GM23338 (cell line): Measurements from ENCODE around the gene EPHB1. TPM values are rescaled to one million over a fixed set of nuclear protein-coding genes. Genes with fewer than 3 reads are reported as not detected.

Experiments
- ATAC-seq: fragments of 200-7000 bp; cut with Tn5 transposase; 3 replicates; pipeline ENCODE4 v1.9.1; 2020
- DNase-seq: peaks from one replicate; pipeline ENCODE4 v3.0.0-alpha.2; 2015; ENCODE audit warnings: low spot score
- H2AFZ ChIP-seq: fragments of 200-600 bp; sonication (generic); 2 replicates; pipeline ENCODE4 v1.8.0; 2016; ENCODE audit warnings: antibody characterized with exemption, mild to moderate bottlenecking, moderate library complexity
- H3F3A ChIP-seq: fragments of 200-600 bp; sonication (generic); replicated peaks from 2 replicates; pipeline ENCODE4 v1.8.0; 2017; ENCODE audit warnings: antibody characterized with exemption, mixed run types, low read depth
- H3K27ac ChIP-seq: fragments of 200-600 bp; sonication (generic); 2 replicates; pipeline ENCODE4 v1.6.1; 2016; ENCODE audit warnings: low read depth
- H3K27me3 ChIP-seq: fragments of 200-600 bp; sonication (generic); 2 replicates; pipeline ENCODE4 v1.8.0; 2016; ENCODE audit warnings: mild to moderate bottlenecking, mixed run types, moderate library complexity; ENCODE audit not compliant: insufficient read depth
- H3K36me3 ChIP-seq: fragments of 200-600 bp; sonication (generic); 2 replicates; pipeline ENCODE4 v1.8.0; 2016; ENCODE audit warnings: mild to moderate bottlenecking; ENCODE audit not compliant: insufficient read depth
- H3K4me1 ChIP-seq: fragments of 200-600 bp; sonication (generic); 2 replicates; pipeline ENCODE4 v1.8.0; 2016; ENCODE audit warnings: mild to moderate bottlenecking, moderate library complexity; ENCODE audit not compliant: insufficient read depth
- H3K4me2 ChIP-seq: fragments of 200-600 bp; sonication (generic); 2 replicates; pipeline ENCODE4 v1.7.1; 2017; ENCODE audit warnings: mixed run types
- H3K4me3 ChIP-seq: fragments of 200-600 bp; sonication (generic); 2 replicates; pipeline ENCODE4 v1.6.1; 2016; ENCODE audit warnings: mixed run types
- H3K79me2 ChIP-seq: fragments of 200-600 bp; sonication (generic); replicated peaks from 2 replicates; pipeline ENCODE4 v1.8.0; 2017; ENCODE audit warnings: mild to moderate bottlenecking; ENCODE audit not compliant: insufficient read depth
- H3K9me2 ChIP-seq: fragments of 200-600 bp; sonication (generic); 2 replicates; pipeline ENCODE4 v1.8.0; 2017; ENCODE audit not compliant: insufficient read depth
- H4K20me1 ChIP-seq: fragments of 200-600 bp; sonication (generic); replicated peaks from 2 replicates; pipeline ENCODE4 v1.8.0; 2017; ENCODE audit warnings: mild to moderate bottlenecking; ENCODE audit not compliant: insufficient read depth
- H3K27ac Mint-ChIP-seq: 2 replicates; pipeline ENCODE4 v1.8.0; 2020; ENCODE audit warnings: inconsistent platforms, mild to moderate bottlenecking, moderate library complexity, mixed read lengths
- H3K27me3 Mint-ChIP-seq: 3 replicates; pipeline ENCODE4 v1.8.0; 2022; ENCODE audit warnings: low read depth, mild to moderate bottlenecking, moderate library complexity, mixed read lengths, inconsistent platforms; ENCODE audit not compliant: insufficient read depth, poor library complexity
- H3K36me3 Mint-ChIP-seq: 3 replicates; pipeline ENCODE4 v1.8.0; 2021; ENCODE audit warnings: low read depth, mild to moderate bottlenecking, inconsistent platforms, moderate library complexity, mixed read lengths
- H3K4me1 Mint-ChIP-seq: 3 replicates; pipeline ENCODE4 v1.8.0; 2020; ENCODE audit warnings: mild to moderate bottlenecking, inconsistent platforms, mixed read lengths
- H3K4me3 Mint-ChIP-seq: 3 replicates; pipeline ENCODE4 v1.8.0; 2021; ENCODE audit warnings: moderate library complexity, mild to moderate bottlenecking, inconsistent platforms, mixed read lengths
- H3K9me3 Mint-ChIP-seq: 3 replicates; pipeline ENCODE4 v1.8.0; 2020; ENCODE audit warnings: moderate library complexity, mild to moderate bottlenecking, inconsistent platforms, mixed read lengths
- CREB1 ChIP-seq: fragments of 250-450 bp; sonication (Bioruptor Pico); IDR thresholded peaks from 2 replicates; pipeline ENCODE4 v1.5.0; 2020; ENCODE audit warnings: low read depth, mild to moderate bottlenecking, moderate library complexity
- ETS1 ChIP-seq: IDR thresholded peaks from 2 replicates; pipeline ENCODE4 v1.6.1; 2016; ENCODE audit warnings: antibody characterized with exemption
- EZH2phosphoT487 ChIP-seq: fragments of 200-600 bp; sonication (generic); IDR thresholded peaks from one replicate; pipeline ENCODE4 v1.8.1; 2018; ENCODE audit warnings: antibody characterized with exemption; ENCODE audit not compliant: unreplicated experiment
- JUNB ChIP-seq: IDR thresholded peaks from one replicate; pipeline ENCODE4 v1.6.1; 2016; ENCODE audit warnings: antibody characterized with exemption; ENCODE audit not compliant: unreplicated experiment
- POLR2AphosphoS5 ChIP-seq: IDR thresholded peaks from 2 replicates; pipeline ENCODE4 v1.6.1; 2016; ENCODE audit warnings: antibody characterized with exemption, low read depth
- STAT1 ChIP-seq: IDR thresholded peaks from one replicate; pipeline ENCODE4 v1.6.1; 2016; ENCODE audit warnings: antibody characterized with exemption; ENCODE audit not compliant: unreplicated experiment
- polyA plus RNA-seq: library from polyadenylated mRNA; unstranded; fragments of >200 nt; fragmentation: Nextera tagmentation; extraction: Ambion mirVana; gene quantifications from 2 replicates; pipeline ENCODE4 v1.2.1, GENCODE V29; 2016
- total RNA-seq: library from RNA; depleted of rRNA; stranded (reverse); fragments of >200 nt; shearing (Covaris generic); gene quantifications from 2 replicates; pipeline ENCODE4 v1.2.3, GENCODE V29; 2014
- TF ChIP-seq, protein P1 (sequence below): fragments of 250-450 bp; sonication (Bioruptor Pico); IDR thresholded peaks from 2 replicates; pipeline ENCODE4 v1.5.0; 2020; ENCODE audit warnings: mild to moderate bottlenecking, moderate library complexity
- TF ChIP-seq, protein P2 (sequence below), 2 experiments: fragments of 200-600 bp in 1 of 2; sonication (generic) in 1 of 2; conservative IDR thresholded peaks; 2 replicates each; pipeline versions ENCODE4 v1.5.1 to v1.6.1; 2016 to 2017; ENCODE audit warnings: antibody characterized with exemption in 2 of 2, low read depth in 2 of 2, mild to moderate bottlenecking in 2 of 2, moderate library complexity in 1 of 2

The EPHB1 gene
- total and polyA plus RNA-seq, 2 experiments from 2014 or later: 2.7 to 5.2 TPM

GRCh38 chr3:134808835-134809234 is 13.8 kb downstream of the EPHB1 start:
- H3K4me3 ChIP-seq: no peak overlapping the region
- H4K20me1 ChIP-seq: no peaks in the 10 kb centered on the region
- no peak overlapping the region for H2AFZ ChIP-seq
- H3K9me2 ChIP-seq: peaks cover 5% of the 10 kb centered on the region; the same call in 1 of the 2 replicates
- ATAC-seq: no peak
- no peak overlapping the region for H3K4me2 ChIP-seq
- no peaks in the 10 kb centered on the region for H3K36me3 ChIP-seq
- no peaks in the 10 kb centered on the region for H3K36me3 Mint-ChIP-seq
- no peaks in the 10 kb centered on the region for H3F3A ChIP-seq
- H3K27ac ChIP-seq: no peak overlapping the region
- H3K79me2 ChIP-seq: no peaks in the 10 kb centered on the region
- H3K4me3 Mint-ChIP-seq: no peak overlapping the region
- H3K9me3 Mint-ChIP-seq: no peaks in the 10 kb centered on the region
- H3K27ac Mint-ChIP-seq: no peak overlapping the region
- TF ChIP-seq STAT1 (no peak), EZH2phosphoT487 (no peak), POLR2AphosphoS5 (no peak)
- TF ChIP-seq, protein P1, sequence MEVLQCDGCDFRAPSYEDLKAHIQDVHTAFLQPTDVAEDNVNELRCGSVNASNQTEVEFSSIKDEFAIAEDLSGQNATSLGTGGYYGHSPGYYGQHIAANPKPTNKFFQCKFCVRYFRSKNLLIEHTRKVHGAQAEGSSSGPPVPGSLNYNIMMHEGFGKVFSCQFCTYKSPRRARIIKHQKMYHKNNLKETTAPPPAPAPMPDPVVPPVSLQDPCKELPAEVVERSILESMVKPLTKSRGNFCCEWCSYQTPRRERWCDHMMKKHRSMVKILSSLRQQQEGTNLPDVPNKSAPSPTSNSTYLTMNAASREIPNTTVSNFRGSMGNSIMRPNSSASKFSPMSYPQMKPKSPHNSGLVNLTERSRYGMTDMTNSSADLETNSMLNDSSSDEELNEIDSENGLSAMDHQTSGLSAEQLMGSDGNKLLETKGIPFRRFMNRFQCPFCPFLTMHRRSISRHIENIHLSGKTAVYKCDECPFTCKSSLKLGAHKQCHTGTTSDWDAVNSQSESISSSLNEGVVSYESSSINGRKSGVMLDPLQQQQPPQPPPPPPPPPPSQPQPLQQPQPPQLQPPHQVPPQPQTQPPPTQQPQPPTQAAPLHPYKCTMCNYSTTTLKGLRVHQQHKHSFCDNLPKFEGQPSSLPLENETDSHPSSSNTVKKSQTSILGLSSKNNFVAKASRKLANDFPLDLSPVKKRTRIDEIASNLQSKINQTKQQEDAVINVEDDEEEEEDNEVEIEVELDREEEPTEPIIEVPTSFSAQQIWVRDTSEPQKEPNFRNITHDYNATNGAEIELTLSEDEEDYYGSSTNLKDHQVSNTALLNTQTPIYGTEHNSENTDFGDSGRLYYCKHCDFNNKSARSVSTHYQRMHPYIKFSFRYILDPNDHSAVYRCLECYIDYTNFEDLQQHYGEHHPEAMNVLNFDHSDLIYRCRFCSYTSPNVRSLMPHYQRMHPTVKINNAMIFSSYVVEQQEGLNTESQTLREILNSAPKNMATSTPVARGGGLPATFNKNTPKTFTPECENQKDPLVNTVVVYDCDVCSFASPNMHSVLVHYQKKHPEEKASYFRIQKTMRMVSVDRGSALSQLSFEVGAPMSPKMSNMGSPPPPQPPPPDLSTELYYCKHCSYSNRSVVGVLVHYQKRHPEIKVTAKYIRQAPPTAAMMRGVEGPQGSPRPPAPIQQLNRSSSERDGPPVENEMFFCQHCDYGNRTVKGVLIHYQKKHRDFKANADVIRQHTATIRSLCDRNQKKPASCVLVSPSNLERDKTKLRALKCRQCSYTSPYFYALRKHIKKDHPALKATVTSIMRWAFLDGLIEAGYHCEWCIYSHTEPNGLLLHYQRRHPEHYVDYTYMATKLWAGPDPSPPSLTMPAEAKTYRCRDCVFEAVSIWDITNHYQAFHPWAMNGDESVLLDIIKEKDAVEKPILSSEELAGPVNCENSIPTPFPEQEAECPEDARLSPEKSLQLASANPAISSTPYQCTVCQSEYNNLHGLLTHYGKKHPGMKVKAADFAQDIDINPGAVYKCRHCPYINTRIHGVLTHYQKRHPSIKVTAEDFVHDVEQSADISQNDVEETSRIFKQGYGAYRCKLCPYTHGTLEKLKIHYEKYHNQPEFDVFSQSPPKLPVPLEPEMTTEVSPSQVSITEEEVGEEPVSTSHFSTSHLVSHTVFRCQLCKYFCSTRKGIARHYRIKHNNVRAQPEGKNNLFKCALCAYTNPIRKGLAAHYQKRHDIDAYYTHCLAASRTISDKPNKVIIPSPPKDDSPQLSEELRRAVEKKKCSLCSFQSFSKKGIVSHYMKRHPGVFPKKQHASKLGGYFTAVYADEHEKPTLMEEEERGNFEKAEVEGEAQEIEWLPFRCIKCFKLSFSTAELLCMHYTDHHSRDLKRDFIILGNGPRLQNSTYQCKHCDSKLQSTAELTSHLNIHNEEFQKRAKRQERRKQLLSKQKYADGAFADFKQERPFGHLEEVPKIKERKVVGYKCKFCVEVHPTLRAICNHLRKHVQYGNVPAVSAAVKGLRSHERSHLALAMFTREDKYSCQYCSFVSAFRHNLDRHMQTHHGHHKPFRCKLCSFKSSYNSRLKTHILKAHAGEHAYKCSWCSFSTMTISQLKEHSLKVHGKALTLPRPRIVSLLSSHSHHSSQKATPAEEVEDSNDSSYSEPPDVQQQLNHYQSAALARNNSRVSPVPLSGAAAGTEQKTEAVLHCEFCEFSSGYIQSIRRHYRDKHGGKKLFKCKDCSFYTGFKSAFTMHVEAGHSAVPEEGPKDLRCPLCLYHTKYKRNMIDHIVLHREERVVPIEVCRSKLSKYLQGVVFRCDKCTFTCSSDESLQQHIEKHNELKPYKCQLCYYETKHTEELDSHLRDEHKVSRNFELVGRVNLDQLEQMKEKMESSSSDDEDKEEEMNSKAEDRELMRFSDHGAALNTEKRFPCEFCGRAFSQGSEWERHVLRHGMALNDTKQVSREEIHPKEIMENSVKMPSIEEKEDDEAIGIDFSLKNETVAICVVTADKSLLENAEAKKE: no peak
- H3K4me1 ChIP-seq: peaks cover 22% of the 10 kb centered on the region
- peaks cover 64% of the 10 kb centered on the region for H3K4me1 Mint-ChIP-seq
- H3K27me3 ChIP-seq: no peaks in the 10 kb centered on the region
- DNase-seq: no peak
- H3K27me3 Mint-ChIP-seq: peaks cover 14% of the 10 kb centered on the region

GRCh38 chr3:134809427-134810051 is 14.5 kb downstream of the EPHB1 start:
- H3K4me3 Mint-ChIP-seq: no peak overlapping the region; the same call in 2 of the 3 replicates
- peak overlapping the region; percentile 60; the same call in 1 of the 2 replicates for H3K27ac Mint-ChIP-seq
- H3K4me3 ChIP-seq: peak overlapping the region; percentile 21; the same call in 1 of the 2 replicates
- H3K36me3 ChIP-seq: no peaks in the 10 kb centered on the region
- no peaks in the 10 kb centered on the region for H4K20me1 ChIP-seq
- peak overlapping the region; percentile 42 for H3K4me2 ChIP-seq
- H2AFZ ChIP-seq: no peak overlapping the region
- no peaks in the 10 kb centered on the region for H3K27me3 ChIP-seq
- no peaks in the 10 kb centered on the region for H3K9me3 Mint-ChIP-seq
- H3K36me3 Mint-ChIP-seq: no peaks in the 10 kb centered on the region
- H3K79me2 ChIP-seq: no peaks in the 10 kb centered on the region
- H3F3A ChIP-seq: no peaks in the 10 kb centered on the region
- peaks cover 5% of the 10 kb centered on the region; the same call in 1 of the 2 replicates for H3K9me2 ChIP-seq
- peak overlapping the region; percentile 70 for H3K27ac ChIP-seq
- peaks cover 14% of the 10 kb centered on the region for H3K27me3 Mint-ChIP-seq
- ATAC-seq: peak; percentile 68
- peaks cover 63% of the 10 kb centered on the region for H3K4me1 Mint-ChIP-seq
- peak; percentile 72 for DNase-seq
- H3K4me1 ChIP-seq: peaks cover 22% of the 10 kb centered on the region
- TF ChIP-seq CREB1 (CRISPR knock-in tag): no peak
- TF ChIP-seq POLR2AphosphoS5: no peak
- TF ChIP-seq ETS1: no peak
- TF ChIP-seq JUNB: no peak
- TF ChIP-seq, protein P2, sequence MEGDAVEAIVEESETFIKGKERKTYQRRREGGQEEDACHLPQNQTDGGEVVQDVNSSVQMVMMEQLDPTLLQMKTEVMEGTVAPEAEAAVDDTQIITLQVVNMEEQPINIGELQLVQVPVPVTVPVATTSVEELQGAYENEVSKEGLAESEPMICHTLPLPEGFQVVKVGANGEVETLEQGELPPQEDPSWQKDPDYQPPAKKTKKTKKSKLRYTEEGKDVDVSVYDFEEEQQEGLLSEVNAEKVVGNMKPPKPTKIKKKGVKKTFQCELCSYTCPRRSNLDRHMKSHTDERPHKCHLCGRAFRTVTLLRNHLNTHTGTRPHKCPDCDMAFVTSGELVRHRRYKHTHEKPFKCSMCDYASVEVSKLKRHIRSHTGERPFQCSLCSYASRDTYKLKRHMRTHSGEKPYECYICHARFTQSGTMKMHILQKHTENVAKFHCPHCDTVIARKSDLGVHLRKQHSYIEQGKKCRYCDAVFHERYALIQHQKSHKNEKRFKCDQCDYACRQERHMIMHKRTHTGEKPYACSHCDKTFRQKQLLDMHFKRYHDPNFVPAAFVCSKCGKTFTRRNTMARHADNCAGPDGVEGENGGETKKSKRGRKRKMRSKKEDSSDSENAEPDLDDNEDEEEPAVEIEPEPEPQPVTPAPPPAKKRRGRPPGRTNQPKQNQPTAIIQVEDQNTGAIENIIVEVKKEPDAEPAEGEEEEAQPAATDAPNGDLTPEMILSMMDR (conservative IDR thresholded peaks at IDR 0.05; ENCODE audit: low read depth in 2 of 2): no peak
